Immature natural killer cell (primary cell): ENCODE results near the gene STARD10. TPM values are rescaled to one million over a fixed set of nuclear protein-coding genes. Genes with fewer than 3 reads are reported as not detected.

ENCODE experiments used
- DNase-seq, 3 donors: peaks; one replicate each; pipeline ENCODE4 v3.0.0; 2022; ENCODE audit warnings: mixed read lengths in 1 of 3
- H3K27ac Mint-ChIP-seq, 6 donors: one replicate each; pipeline ENCODE4 v1.8.0; 2020; ENCODE audit warnings: mixed read lengths in 6 of 6, mild to moderate bottlenecking in 5 of 6, inconsistent platforms in 4 of 6, moderate library complexity in 3 of 6
- H3K27me3 Mint-ChIP-seq, 3 donors: one replicate each; pipeline ENCODE4 v1.8.0; 2020 to 2021; ENCODE audit warnings: low read depth in 3 of 3, mild to moderate bottlenecking in 3 of 3, mixed read lengths in 3 of 3, moderate library complexity in 3 of 3, inconsistent platforms in 1 of 3
- H3K36me3 Mint-ChIP-seq, 3 donors: one replicate each; pipeline ENCODE4 v1.8.0; 2020; ENCODE audit warnings: mixed read lengths in 3 of 3, inconsistent platforms in 2 of 3, mild to moderate bottlenecking in 2 of 3
- H3K4me1 Mint-ChIP-seq, 2 donors: one replicate each; pipeline ENCODE4 v1.8.0; 2020; ENCODE audit warnings: inconsistent platforms in 2 of 2, mild to moderate bottlenecking in 2 of 2, mixed read lengths in 2 of 2, moderate library complexity in 1 of 2
- H3K4me3 Mint-ChIP-seq, 5 donors: one replicate each; pipeline ENCODE4 v1.8.0; 2020; ENCODE audit warnings: mild to moderate bottlenecking in 5 of 5, mixed read lengths in 5 of 5, inconsistent platforms in 3 of 5, moderate library complexity in 3 of 5
- H3K9me3 Mint-ChIP-seq, 6 donors: one replicate each; pipeline ENCODE4 v1.8.0; 2020; ENCODE audit warnings: mild to moderate bottlenecking in 6 of 6, mixed read lengths in 6 of 6, inconsistent platforms in 4 of 6, moderate library complexity in 3 of 6
- polyA plus RNA-seq, 3 donors: library from polyadenylated mRNA; unstranded; fragments of 300-500 nt; fragmentation: Illumina TruSeq; gene quantifications; one replicate each; pipeline ENCODE4 v1.2.3, GENCODE V29; 2021

STARD10 gene
- polyA plus RNA-seq, 3 donors from 2014 or later, result 26.3 to 50.1 (median 35.6) TPM

GRCh38 chr11:72777755-72778278 lies 16.0 kb downstream of the STARD10 start:
- no peak for DNase-seq
- H3K4me1 Mint-ChIP-seq, result peaks cover 23 to 37% of the 10 kb centered on the region in 2 donors

GRCh38 chr11:72776844-72777754 lies 16.7 kb downstream of the STARD10 start:
- H3K27me3 Mint-ChIP-seq, result peaks cover 0 to 7% (median 3%) of the 10 kb centered on the region in 3 donors
- no peaks in the 10 kb centered on the region for H3K9me3 Mint-ChIP-seq
- H3K4me1 Mint-ChIP-seq, result peaks cover 18 to 30% of the 10 kb centered on the region in 2 donors
- H3K4me3 Mint-ChIP-seq, result peak overlapping the region in 1 of 5 donors; percentile 41
- peak overlapping the region in 2 of 6 donors; percentile 17 to 49 for H3K27ac Mint-ChIP-seq
- no peaks in the 10 kb centered on the region for H3K36me3 Mint-ChIP-seq
- DNase-seq, result no peak

More at GRCh38 chr11:72777755-72778278, 16.0 kb downstream of the STARD10 start:
- Mint-ChIP-seq H3K4me3 (no peak overlapping the region), H3K9me3 (no peaks in the 10 kb centered on the region), H3K27ac (no peak overlapping the region), H3K36me3 (no peaks in the 10 kb centered on the region), H3K27me3 (peaks cover 0 to 5% (median 4%) of the 10 kb centered on the region in 3 donors)

- Mint-ChIP-seq H3K4me3 (peak overlapping the region in 1 of 5 donors; percentile 41), H3K36me3 (no peaks in the 10 kb centered on the region), H3K27me3 (peaks cover 0 to 9% (median 3%) of the 10 kb centered on the region in 3 donors), H3K27ac (peak overlapping the region in 3 of 6 donors; percentile 17 to 49 (median 28)), H3K9me3 (no peaks in the 10 kb centered on the region), H3K4me1 (peaks cover 14 to 26% of the 10 kb centered on the region in 2 donors)
- no peak for DNase-seq
Measured at GRCh38 chr11:72776117-72776843, 17.6 kb downstream of the STARD10 start.

DNA sequence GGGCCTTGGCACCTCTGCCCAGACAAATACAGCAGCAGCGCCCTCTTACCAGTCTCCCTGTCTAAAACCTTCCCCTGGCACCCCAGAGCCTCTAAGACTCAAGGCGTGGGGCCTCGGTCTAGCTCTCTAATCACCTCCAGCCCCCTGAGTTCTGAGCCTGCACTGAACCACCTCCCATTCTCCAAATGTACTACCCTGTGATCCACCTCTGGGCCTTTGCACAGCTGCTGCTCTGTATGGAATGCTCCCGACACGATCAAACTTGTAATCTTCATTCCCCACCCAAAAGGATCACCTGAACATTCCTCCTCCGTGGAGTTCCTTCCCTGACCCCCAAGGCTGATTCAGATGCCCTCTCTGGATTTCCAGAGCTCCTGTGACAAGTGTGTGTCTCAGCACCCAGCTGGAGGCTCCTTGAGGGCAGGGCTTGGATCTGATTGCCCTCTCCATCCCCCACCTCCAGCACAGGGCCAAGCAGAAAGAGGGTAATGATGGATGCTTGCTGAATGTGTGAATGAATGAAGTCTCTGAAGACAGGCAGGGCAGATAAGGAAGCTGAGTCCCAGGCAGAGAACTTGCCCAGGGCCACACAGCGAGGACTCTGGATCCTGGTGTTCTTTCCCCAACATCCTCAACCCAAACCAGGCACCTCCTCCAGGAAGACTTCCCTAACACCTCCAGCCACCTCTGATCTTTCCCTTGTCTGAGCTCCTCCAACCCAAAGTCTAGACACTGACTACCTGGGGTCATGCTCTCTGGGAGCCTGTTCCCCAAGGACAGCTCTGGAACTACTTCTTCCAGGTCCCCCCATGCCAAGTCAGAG lies 18.3 kb downstream of the STARD10 start:
- DNase-seq, result no peak
- Mint-ChIP-seq H3K36me3 (no peaks in the 10 kb centered on the region), H3K4me3 (no peak overlapping the region), H3K27me3 (peaks cover 0 to 9% (median 6%) of the 10 kb centered on the region in 3 donors), H3K4me1 (peaks cover 14 to 26% of the 10 kb centered on the region in 2 donors), H3K9me3 (no peaks in the 10 kb centered on the region), H3K27ac (peak overlapping the region in 2 of 6 donors; percentile 7 to 28)

DNA sequence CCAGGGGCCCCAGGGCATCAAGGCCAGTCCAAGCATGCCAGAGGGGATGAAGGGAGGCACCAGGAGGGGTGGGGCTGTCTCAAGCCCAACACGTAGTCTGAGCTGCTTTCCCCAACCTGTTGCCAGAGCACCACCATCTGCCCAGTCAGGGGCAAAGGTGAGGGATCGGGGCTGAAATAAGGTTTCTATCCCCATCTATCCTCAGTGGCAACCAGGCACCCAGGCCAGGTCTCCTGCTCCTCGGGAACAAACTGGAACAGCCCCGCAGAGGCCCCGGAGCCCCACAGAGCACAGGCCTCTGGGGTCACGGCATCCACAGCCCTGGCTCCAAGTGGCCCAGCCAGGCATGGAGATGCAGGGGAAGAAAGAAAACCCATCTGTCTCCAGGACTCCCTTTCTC lies 19.3 kb downstream of the STARD10 start:
- no peak for DNase-seq
- Mint-ChIP-seq H3K27ac (no peak overlapping the region), H3K9me3 (no peaks in the 10 kb centered on the region), H3K4me1 (peaks cover 10 to 20% of the 10 kb centered on the region in 2 donors), H3K36me3 (no peaks in the 10 kb centered on the region), H3K4me3 (no peak overlapping the region), H3K27me3 (peaks cover 0 to 7% (median 6%) of the 10 kb centered on the region in 3 donors)

GRCh38 chr11:72773696-72774095 lies 20.2 kb downstream of the STARD10 start:
- Mint-ChIP-seq H3K27ac (no peak overlapping the region), H3K9me3 (no peaks in the 10 kb centered on the region), H3K36me3 (no peaks in the 10 kb centered on the region), H3K27me3 (peaks cover 0 to 6% (median 5%) of the 10 kb centered on the region in 3 donors), H3K4me1 (peaks cover 9 to 12% of the 10 kb centered on the region in 2 donors), H3K4me3 (no peak overlapping the region)
- no peak for DNase-seq

DNA sequence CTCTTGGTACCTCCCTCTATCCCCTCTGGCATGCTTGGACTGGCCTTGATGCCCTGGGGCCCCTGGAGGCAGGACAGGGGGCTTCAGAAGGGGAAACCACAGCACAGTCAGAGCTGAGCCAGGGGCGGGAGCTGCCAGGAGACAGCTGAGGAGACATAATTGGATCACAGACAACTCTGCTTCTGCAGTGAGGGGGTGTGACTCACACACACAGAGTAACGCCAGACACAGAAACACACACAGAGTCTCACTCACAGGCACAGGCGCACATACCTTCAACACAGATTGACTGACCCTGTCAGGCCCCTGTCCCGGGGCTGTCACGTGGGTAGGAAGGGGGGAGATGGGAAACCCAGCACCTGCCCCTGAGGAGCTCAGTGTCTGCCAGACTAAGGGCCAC lies 20.6 kb downstream of the STARD10 start:
- peaks cover 9 to 12% of the 10 kb centered on the region in 2 donors for H3K4me1 Mint-ChIP-seq
- H3K27ac Mint-ChIP-seq, result no peak overlapping the region
- no peak for DNase-seq
- H3K4me3 Mint-ChIP-seq, result no peak overlapping the region
- peaks cover 2 to 6% (median 5%) of the 10 kb centered on the region in 3 donors for H3K27me3 Mint-ChIP-seq
- no peaks in the 10 kb centered on the region for H3K9me3 Mint-ChIP-seq
- H3K36me3 Mint-ChIP-seq, result no peaks in the 10 kb centered on the region

DNA sequence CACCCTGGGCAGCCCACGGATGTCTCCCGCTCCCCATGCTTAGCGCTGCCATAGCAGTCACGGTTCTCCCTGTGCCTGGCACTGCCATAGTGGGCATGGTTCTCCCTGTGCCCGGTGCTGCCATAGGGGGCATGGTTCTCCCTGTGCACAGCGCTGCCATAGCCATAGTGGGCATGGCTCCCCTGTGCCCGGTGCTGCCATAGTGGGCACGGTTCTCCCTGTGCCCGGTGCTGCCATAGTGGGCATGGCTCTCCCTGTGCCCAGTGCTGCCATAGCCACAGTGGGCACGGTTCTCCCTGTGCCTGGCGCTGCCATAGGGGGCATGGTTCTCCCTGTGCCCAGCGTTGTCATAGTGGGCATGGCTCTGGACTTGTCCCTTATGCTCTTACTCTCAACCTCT lies 21.8 kb downstream of the STARD10 start:
- Mint-ChIP-seq H3K4me1 (peaks cover 7 to 12% of the 10 kb centered on the region in 2 donors), H3K4me3 (no peak overlapping the region), H3K9me3 (no peaks in the 10 kb centered on the region), H3K27ac (peak overlapping the region in 1 of 6 donors; percentile 57), H3K36me3 (no peaks in the 10 kb centered on the region), H3K27me3 (peaks cover 2 to 6% (median 5%) of the 10 kb centered on the region in 3 donors)
- no peak for DNase-seq

DNA sequence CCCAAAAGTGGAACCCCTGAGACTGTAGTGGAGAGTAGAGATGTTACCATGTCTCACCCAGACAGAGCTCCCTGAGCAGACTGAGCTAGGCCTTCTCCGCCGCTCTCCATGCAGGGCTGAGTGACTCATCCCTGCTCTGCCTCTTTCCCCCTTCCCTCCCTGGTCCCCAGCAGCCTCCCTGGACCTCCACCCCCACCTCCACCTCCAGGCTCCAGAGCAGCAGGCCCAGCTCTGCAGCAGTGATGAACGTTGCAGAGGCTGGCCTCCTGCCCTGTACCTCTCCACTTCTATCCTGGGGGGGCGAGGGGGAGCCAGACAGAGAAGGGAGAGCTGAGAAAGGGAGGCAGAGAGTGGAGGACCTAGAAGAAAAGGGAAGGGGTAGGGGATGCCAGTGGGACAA lies 22.3 kb downstream of the STARD10 start:
- H3K27me3 Mint-ChIP-seq, result peaks cover 2 to 6% (median 5%) of the 10 kb centered on the region in 3 donors
- H3K4me1 Mint-ChIP-seq, result peaks cover 3 to 7% of the 10 kb centered on the region in 2 donors

GRCh38 chr11:72770799-72771198 lies 23.0 kb downstream of the STARD10 start:
- H3K27ac Mint-ChIP-seq, result peak overlapping the region in 1 of 6 donors; percentile 57

More for the DNA sequence above, 22.3 kb downstream of the STARD10 start:
- no peak for DNase-seq
- Mint-ChIP-seq H3K9me3 (no peaks in the 10 kb centered on the region), H3K4me3 (no peak overlapping the region), H3K27ac (no peak overlapping the region), H3K36me3 (no peaks in the 10 kb centered on the region)

DNA sequence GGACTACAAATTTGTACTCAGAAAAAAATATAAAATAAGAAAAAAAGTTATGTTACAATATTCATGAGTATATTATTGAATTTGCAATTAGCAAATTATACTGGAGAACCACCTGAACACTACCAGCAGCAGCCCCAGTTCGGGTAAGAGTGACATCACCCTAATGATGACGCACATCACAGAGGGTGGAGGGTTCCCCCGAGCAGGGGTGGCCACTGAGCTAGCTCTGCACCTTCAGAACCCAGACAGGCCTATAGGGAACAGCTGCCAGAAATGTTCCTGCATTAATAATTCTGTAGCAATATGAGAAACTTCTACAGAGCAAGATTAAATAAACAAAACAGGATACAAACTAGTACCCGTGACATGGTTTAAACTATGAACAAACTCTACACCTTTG lies 24.2 kb downstream of the STARD10 start:
- no peak for DNase-seq
- Mint-ChIP-seq H3K9me3 (no peaks in the 10 kb centered on the region), H3K27me3 (peaks cover 2 to 6% (median 5%) of the 10 kb centered on the region in 3 donors), H3K27ac (peak overlapping the region in 2 of 6 donors; percentile 24 to 55), H3K36me3 (no peaks in the 10 kb centered on the region), H3K4me1 (no peaks in the 10 kb centered on the region), H3K4me3 (no peak overlapping the region)

More at GRCh38 chr11:72770799-72771198, 23.0 kb downstream of the STARD10 start:
- Mint-ChIP-seq H3K4me3 (no peak overlapping the region), H3K4me1 (peaks cover 0 to under 1% of the 10 kb centered on the region in 2 donors), H3K9me3 (no peaks in the 10 kb centered on the region), H3K36me3 (no peaks in the 10 kb centered on the region), H3K27me3 (peaks cover 2 to 6% (median 5%) of the 10 kb centered on the region in 3 donors)
- no peak for DNase-seq

DNA sequence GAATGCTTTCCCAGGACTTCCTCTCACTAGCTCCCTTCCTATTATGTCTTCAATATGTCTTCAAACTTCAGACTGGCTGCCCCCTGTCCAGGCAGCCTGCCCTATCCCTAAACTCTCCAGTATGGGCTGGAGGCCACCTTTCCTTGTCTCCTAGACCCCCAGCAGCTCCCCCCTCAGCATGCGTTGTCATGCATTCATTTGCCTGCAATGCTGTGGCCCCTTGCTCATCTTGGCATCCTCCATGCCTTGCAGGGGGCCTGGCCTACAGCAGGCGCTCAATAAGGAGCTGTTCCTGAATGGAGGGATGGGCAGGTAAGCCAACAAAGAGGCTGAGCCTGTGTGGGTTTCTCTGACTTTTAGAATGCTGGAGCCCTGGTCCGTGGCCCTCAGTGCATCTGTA lies 25.3 kb downstream of the STARD10 start:
- Mint-ChIP-seq H3K9me3 (no peaks in the 10 kb centered on the region), H3K4me3 (no peak overlapping the region), H3K27me3 (peaks cover 2 to 5% (median 3%) of the 10 kb centered on the region in 3 donors), H3K27ac (peak overlapping the region in 1 of 6 donors; percentile 19), H3K4me1 (peaks cover 0 to 4% of the 10 kb centered on the region in 2 donors), H3K36me3 (no peaks in the 10 kb centered on the region)
- DNase-seq, result no peak
